Natural killer cell treated with Interleukin-12 subunit alpha and Interleukin-12 subunit beta and Interleukin-15 and Interleukin-18, amount 100 ng/mL, for 72 hours (primary cell): ENCODE results near the gene CHRNB1. TPM values are rescaled to one million over a fixed set of nuclear protein-coding genes. Genes with fewer than 3 reads are reported as not detected.

Source experiments
- ATAC-seq, 2 donors: fragments of 150-1000 bp; cut with Tn5 transposase in 1 of 2; sonication (Bioruptor Pico), chemical (Tn5 transposase) in 1 of 2; 2 replicates each; pipeline ENCODE4 v1.10.0; 2021
- DNase-seq: peaks from one replicate; pipeline ENCODE4 v3.0.0; 2022; ENCODE audit warnings: low spot score
- H3K27ac Mint-ChIP-seq, 2 donors: 1 replicate in 1 of 2; 2 replicates in 1 of 2; pipeline ENCODE4 v1.8.0; 2022; ENCODE audit warnings: mixed read lengths in 2 of 2, mild to moderate bottlenecking in 1 of 2, moderate library complexity in 1 of 2
- H3K27me3 Mint-ChIP-seq, 2 donors: 1 replicate in 1 of 2; 2 replicates in 1 of 2; pipeline ENCODE4 v1.8.0; 2022; ENCODE audit warnings: mixed read lengths in 2 of 2
- H3K36me3 Mint-ChIP-seq: one replicate; pipeline ENCODE4 v1.8.0; 2022; ENCODE audit warnings: mixed read lengths
- H3K4me1 Mint-ChIP-seq, 2 donors: 1 replicate in 1 of 2; 2 replicates in 1 of 2; pipeline ENCODE4 v1.8.0; 2022; ENCODE audit warnings: low read depth in 2 of 2, mixed read lengths in 2 of 2, mild to moderate bottlenecking in 1 of 2
- H3K4me3 Mint-ChIP-seq: one replicate; pipeline ENCODE4 v1.8.0; 2022; ENCODE audit warnings: mixed read lengths
- H3K9me3 Mint-ChIP-seq: 2 replicates; pipeline ENCODE4 v1.8.0; 2022; ENCODE audit warnings: mixed read lengths
- total RNA-seq, 2 donors: library from RNA; stranded (reverse); gene quantifications; one replicate each; pipeline ENCODE4 v1.2.3, GENCODE V29; 2022

The CHRNB1 gene, protein sequence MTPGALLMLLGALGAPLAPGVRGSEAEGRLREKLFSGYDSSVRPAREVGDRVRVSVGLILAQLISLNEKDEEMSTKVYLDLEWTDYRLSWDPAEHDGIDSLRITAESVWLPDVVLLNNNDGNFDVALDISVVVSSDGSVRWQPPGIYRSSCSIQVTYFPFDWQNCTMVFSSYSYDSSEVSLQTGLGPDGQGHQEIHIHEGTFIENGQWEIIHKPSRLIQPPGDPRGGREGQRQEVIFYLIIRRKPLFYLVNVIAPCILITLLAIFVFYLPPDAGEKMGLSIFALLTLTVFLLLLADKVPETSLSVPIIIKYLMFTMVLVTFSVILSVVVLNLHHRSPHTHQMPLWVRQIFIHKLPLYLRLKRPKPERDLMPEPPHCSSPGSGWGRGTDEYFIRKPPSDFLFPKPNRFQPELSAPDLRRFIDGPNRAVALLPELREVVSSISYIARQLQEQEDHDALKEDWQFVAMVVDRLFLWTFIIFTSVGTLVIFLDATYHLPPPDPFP
- 10 to 100 TPM; 10.4 to 13.7 TPM for total RNA-seq

DNA sequence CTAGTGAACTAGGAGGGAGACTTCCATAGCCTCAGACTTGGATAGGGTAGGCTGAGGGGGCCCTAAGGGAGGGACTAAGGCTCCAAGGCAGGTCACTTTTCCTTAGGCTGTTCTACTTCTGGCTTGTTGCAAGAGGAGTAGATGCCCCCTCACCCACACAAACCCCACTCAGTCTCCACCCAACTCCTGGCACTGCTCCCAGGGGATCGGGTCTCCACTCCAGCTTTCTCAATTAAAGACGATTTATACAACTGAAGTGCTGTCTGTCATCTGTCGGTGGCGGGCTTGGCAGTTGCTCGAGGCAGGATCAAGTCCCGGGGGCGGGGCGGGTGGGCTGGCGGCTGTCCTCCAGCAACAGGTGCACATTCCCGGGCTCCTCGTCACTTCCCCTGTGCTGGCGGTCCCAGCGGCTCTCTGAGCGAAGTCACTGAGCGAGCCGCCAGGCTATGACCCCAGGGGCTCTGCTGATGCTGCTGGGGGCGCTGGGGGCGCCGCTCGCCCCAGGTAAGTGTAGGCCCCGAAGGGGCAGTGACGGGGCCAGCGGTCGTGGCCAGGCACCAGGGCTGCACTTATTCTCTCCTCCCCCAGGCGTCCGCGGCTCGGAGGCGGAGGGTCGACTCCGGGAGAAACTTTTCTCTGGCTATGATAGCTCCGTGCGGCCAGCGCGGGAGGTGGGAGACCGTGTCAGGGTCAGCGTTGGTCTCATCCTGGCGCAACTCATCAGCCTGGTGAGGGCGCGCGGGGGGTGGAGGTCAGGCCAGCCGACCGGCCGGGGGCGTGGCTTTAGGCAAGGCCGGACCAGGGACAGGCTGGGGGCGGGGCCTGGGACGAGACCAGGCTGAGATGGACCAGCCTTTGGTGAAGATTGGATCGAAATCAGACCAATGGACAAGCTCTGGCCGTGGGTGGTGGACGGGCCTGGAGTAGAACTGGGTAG, at the start of gene CHRNB1:
Gene CHRNB1, plus strand, starts transcription at position 380 of the 937 bp plus-strand sequence. Its CDS starts 67 bp downstream, at position 447.
- ATAC-seq (peak; percentile 74 to 86), DNase-seq (peak; percentile 72)
- Mint-ChIP-seq H3K4me3 (peak within 1 kb of the TSS; percentile 79), H3K27me3 (peaks cover 48 to 50% of the 10 kb centered on the region in 2 donors), H3K9me3 (no peaks in the 10 kb centered on the region), H3K36me3 (no peaks in the 10 kb centered on the region), H3K27ac (no peak within 1 kb of the TSS), H3K4me1 (peaks cover 16 to 26% of the 10 kb centered on the region in 2 donors)

DNA sequence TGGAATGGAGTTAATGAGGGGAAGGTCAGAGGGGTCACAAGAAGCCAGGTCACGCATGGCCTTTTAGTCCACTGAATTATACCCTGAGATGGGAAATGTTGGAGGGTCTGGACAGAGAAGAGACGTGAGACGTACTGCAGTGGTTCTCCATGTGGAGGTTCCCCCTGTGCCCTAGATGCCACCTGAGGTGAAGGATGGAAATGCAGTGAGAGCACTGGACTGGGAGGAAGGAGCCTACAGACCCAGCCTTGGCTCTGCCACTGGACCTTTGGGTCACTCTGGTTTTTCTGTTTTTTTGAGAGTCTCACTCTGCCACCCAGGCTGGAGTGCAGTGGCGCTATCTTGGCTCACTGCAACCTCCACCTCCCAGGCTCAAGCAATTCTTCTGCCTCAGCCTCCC, 48.7 kb upstream of the CHRNB1 start:
- Mint-ChIP-seq H3K9me3 (no peaks in the 10 kb centered on the region), H3K27me3 (no peaks in the 10 kb centered on the region), H3K36me3 (no peaks in the 10 kb centered on the region), H3K4me3 (no peak overlapping the region), H3K27ac (no peak overlapping the region), H3K4me1 (peaks cover 10% of the 10 kb centered on the region in 2 donors)
- ATAC-seq (no peak), DNase-seq (no peak)

DNA sequence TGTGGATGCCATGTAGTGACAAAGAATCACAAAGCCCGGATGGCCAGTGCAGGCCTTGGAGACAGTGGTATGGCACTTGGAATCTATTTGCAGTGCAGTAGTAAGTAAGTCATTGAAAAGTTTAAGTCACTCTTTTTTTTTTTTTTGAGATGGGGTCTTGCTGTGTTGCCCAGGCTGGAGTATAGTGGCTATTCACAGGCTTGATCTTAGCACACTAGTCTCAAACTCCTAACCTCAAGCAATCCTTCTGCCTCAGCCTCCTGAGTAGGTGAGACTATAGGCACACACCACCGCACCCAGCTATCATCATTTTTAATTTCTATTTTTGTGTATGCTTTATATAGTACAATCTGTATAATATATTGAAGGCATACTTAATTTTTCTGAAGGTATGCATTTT, 46.2 kb upstream of the CHRNB1 start:
- ATAC-seq, result no peak
- H3K36me3 Mint-ChIP-seq, result no peaks in the 10 kb centered on the region
- H3K9me3 Mint-ChIP-seq, result no peaks in the 10 kb centered on the region
- DNase-seq, result no peak
- H3K27me3 Mint-ChIP-seq, result no peaks in the 10 kb centered on the region
- H3K4me1 Mint-ChIP-seq, result peaks cover 11 to 13% of the 10 kb centered on the region in 2 donors
- H3K4me3 Mint-ChIP-seq, result no peak overlapping the region
- no peak overlapping the region for H3K27ac Mint-ChIP-seq

DNA sequence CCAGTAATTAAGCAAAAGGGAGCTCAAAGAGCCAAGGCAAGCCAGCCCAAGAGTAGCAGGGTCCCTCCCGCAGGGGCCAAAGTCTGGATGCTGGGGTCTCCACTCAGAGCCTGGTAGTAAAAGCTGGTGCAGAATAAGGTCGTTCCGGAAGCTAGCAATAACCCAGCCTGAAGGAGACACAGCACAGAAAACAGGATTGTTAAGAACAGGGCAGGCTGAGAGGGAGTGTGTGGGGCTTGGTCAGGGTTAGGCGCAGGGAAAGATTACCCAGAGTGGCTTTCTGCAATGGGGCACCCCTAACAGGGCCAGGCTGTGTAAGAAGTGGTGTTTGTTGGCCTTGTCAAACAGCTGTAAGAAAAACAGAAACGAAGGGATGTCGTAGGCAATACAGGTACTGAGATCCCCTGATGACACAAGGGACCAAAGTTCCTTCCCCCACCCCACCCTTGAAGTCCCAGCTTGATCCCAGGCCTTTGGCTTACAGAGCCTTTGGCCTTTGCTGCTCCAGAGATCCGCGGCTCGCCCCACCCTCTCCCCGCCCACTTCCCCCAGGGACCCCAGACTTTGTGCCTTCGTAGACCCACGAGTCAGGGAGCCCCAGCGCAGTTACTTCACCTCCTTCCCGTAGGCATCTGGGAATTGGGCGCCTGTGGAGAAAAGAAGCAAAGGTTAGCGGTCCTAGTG, 41.7 kb upstream of the CHRNB1 start:
- H3K27me3 Mint-ChIP-seq, result peaks cover 8 to 10% of the 10 kb centered on the region in 2 donors
- DNase-seq, result no peak
- peak overlapping the region; percentile 79 to 93 for H3K27ac Mint-ChIP-seq
- H3K4me3 Mint-ChIP-seq, result peak overlapping the region; percentile 87
- no peak for ATAC-seq
- no peaks in the 10 kb centered on the region for H3K9me3 Mint-ChIP-seq
- no peaks in the 10 kb centered on the region for H3K36me3 Mint-ChIP-seq
- H3K4me1 Mint-ChIP-seq, result peaks cover 13 to 21% of the 10 kb centered on the region in 2 donors

DNA sequence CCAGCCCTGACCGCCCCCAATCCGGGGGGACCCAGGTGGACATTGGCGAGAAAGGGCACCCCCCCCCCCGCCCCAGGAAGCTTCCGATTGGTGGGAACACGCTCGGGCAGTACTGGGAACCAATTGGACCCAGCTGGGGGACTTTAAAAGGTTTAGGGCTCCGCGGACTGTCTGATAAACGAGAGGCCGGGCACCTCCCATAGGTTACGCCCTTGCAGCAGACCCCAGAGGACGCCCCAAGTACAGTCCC, 41.2 kb upstream of the CHRNB1 start:
- DNase-seq, result no peak
- H3K27me3 Mint-ChIP-seq, result peaks cover 8 to 10% of the 10 kb centered on the region in 2 donors
- no peaks in the 10 kb centered on the region for H3K9me3 Mint-ChIP-seq
- peak overlapping the region; percentile 79 to 93 for H3K27ac Mint-ChIP-seq
- peaks cover 13 to 21% of the 10 kb centered on the region in 2 donors for H3K4me1 Mint-ChIP-seq
- no peak for ATAC-seq
- no peaks in the 10 kb centered on the region for H3K36me3 Mint-ChIP-seq
- peak overlapping the region; percentile 87 for H3K4me3 Mint-ChIP-seq

DNA sequence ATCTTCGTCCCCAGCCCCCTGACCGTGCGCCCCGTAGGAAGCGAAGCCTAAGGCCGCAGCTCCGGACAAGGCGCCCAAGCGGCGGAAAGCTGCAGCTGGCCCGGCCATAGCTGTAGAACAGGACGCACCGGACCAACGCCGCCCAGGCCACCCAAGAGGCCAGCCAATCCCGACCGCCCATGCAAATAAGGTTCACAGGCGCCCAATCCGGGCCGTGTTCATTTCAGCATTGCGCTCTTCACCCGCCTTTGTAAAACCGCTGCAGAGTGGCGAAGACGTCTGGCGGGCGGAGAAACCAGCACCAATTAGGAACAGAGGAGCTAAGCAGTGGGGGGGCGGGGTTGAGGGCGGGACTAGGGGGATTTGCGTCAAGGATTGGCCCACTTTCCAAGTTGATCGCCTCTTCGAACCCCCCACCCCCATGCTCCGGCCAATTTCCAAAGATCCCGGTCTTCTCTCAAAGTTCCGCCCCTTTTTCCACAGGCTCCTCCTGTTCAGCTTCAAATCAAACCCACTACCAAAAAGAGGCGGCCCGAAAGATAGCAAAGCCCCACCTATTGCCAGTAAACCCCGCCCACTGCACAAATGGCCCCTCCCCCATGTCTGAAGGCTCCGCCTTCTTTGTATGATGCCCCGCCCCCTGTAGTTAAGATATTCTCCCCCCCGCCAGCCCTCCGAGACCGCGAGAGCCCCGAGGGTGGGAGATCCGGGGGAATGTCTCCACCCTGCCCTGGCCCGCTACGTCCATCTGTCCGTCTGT, 40.7 kb upstream of the CHRNB1 start, which contains the start of gene TMEM256:
Gene TMEM256, minus strand, starts transcription at position 121 of the 760 bp plus-strand sequence. Its CDS starts 13 bp downstream, at position 108.
- DNase-seq (peak; percentile 98), ATAC-seq (peak; percentile 95)
- Mint-ChIP-seq H3K27me3 (peaks cover 8 to 12% of the 10 kb centered on the region in 2 donors), H3K4me1 (peaks cover 13 to 21% of the 10 kb centered on the region in 2 donors), H3K27ac (peak within 1 kb of the TSS; percentile 79 to 93), H3K4me3 (peak within 1 kb of the TSS; percentile 87), H3K9me3 (no peaks in the 10 kb centered on the region), H3K36me3 (no peaks in the 10 kb centered on the region)

DNA sequence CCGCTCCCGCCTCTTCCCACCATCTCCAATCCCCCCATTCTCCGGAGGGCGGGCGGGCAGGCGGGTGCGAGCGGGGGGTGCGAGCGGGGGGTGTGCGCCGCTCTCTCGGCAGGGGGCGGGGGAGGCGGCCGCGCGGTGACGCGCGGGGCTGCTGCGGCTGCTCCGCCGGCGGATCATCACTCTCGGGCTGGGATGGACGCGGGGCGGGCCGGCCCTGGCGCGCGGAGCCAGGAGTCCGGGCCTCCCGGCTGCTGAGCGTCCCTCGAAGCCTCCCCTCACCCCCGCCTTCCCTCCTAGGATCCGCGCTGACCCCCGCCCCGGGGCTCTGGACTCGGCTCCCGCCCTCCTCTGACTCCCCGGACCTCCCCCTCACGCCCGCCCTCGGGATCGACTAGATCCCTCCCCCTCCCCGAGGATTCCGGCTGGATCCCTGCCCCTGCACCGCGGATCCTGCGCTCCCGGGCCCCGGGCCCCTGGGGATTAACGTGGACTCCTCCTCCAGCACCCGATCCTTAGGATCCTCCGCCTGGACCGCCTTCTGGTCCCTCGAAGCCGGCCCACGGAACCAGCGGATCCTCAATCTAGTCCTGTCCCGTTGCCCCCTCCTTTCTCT, 40.0 kb upstream of the CHRNB1 start:
- Mint-ChIP-seq H3K27ac (peak overlapping the region; percentile 79 to 93), H3K4me3 (peak overlapping the region; percentile 87), H3K27me3 (peaks cover 8 to 19% of the 10 kb centered on the region in 2 donors), H3K4me1 (peaks cover 13 to 21% of the 10 kb centered on the region in 2 donors), H3K9me3 (no peaks in the 10 kb centered on the region), H3K36me3 (no peaks in the 10 kb centered on the region)
- peak; percentile 58 to 66 for ATAC-seq
- DNase-seq, result no peak

DNA sequence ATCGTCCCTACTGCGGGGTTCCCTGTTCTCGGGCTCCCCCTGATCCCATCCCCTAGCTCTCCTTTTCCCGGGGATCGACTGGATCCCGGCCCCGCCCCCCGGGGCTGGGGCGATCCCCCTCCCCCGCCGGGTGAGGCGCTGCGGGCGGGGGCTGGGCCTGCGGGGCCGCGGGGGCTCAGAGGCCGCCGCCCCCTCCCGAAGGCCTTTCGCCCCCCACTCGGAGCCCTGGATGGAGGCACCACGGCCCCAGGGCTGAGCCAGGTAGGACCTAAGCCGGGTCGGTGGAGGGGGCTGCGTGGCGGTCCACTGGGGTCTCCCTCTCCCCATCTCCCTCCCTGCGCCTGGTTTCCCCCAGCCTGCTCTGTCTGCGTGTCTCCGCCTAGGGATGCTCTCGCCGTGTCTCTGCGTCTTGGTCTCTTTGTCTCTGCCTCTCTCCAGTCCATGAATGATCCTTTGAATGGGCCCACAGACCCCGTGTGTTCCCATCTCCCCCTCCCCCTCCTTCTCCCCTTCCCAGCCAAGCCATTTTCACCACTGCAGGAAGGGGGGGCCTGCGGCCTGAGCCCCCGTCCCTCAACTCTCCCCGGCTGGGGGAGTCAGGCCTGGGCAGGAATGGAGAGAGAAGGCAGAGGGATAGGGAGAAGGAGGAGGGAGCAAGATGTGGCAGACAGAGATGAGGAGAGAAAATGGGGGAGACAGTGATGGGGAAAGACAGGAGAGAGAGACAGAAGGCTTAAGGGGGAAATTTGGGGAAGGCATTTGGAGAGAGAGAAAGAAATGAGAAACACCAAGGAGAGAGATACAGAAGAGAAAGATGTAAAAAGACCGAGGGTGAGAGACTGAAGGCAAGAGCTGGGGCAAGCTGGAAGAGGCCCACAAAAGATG, 39.3 kb upstream of the CHRNB1 start:
- DNase-seq (no peak), ATAC-seq (no peak)
- H3K36me3 Mint-ChIP-seq, result no peaks in the 10 kb centered on the region
- peak overlapping the region; percentile 87 for H3K4me3 Mint-ChIP-seq
- H3K4me1 Mint-ChIP-seq, result peaks cover 13 to 21% of the 10 kb centered on the region in 2 donors
- H3K27me3 Mint-ChIP-seq, result peaks cover 8 to 23% of the 10 kb centered on the region in 2 donors
- peak overlapping the region; percentile 2 to 27 for H3K27ac Mint-ChIP-seq
- no peaks in the 10 kb centered on the region for H3K9me3 Mint-ChIP-seq

DNA sequence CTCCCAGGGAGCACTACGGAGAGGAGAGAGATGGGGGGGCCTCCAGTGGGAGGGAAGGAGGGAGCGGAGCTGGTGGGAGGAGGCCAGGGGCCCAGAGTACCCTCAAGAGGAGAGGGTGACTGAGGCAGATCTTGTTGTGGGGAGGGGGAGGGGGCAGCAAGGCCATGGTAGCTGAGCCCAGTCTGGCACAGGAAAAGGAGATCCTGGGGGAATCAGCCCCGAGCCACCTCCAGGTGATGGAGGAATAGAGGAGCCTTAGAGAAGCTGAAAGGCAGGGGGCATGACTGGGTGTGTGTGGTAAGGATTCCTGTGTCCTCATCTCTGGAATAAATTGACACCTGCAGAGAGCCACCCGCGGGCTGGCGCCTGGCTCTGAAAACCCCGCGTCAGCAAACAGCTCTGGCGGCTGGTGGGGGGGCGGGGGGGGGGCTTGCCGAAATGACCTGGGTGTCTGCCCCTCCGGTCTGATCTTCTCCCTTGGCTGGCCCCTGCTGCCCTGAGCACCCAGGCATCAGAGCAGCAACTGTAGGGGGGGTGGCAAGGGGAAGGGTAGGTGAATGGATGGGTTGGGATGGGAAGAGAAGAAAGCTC, 38.5 kb upstream of the CHRNB1 start:
- H3K4me3 Mint-ChIP-seq, result peak overlapping the region; percentile 60
- H3K4me1 Mint-ChIP-seq, result peaks cover 13 to 21% of the 10 kb centered on the region in 2 donors
- ATAC-seq, result no peak
- peaks cover 8 to 23% of the 10 kb centered on the region in 2 donors for H3K27me3 Mint-ChIP-seq
- H3K36me3 Mint-ChIP-seq, result no peaks in the 10 kb centered on the region
- H3K9me3 Mint-ChIP-seq, result no peaks in the 10 kb centered on the region
- H3K27ac Mint-ChIP-seq, result peak overlapping the region; percentile 27 to 45
- DNase-seq, result no peak

DNA sequence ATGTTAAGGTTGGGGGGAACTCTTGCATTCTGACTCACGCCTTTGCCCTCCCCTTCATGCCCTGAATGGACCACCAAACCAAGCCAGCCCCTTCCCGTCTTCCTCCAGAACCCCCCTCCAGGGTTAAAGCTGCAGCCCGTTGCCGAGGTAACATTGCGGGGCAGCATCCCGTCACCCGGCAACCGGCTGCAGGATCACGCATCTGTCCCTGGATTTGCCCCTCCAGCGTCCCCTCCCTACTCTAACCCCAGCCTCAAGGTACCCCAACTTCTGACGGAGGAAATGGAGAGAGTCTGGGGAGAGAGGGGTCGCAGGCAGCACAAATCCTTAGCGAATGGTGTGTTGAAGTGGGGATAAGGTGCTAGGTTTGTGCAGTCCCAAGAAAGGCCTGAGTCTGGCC, 37.8 kb upstream of the CHRNB1 start:
- H3K4me1 Mint-ChIP-seq, result peaks cover 13 to 17% of the 10 kb centered on the region in 2 donors
- DNase-seq, result no peak
- no peak overlapping the region for H3K4me3 Mint-ChIP-seq
- ATAC-seq, result no peak
- no peaks in the 10 kb centered on the region for H3K9me3 Mint-ChIP-seq
- peak overlapping the region in 1 of 2 donors; percentile 45 for H3K27ac Mint-ChIP-seq
- peaks cover 8 to 23% of the 10 kb centered on the region in 2 donors for H3K27me3 Mint-ChIP-seq
- H3K36me3 Mint-ChIP-seq, result no peaks in the 10 kb centered on the region

DNA sequence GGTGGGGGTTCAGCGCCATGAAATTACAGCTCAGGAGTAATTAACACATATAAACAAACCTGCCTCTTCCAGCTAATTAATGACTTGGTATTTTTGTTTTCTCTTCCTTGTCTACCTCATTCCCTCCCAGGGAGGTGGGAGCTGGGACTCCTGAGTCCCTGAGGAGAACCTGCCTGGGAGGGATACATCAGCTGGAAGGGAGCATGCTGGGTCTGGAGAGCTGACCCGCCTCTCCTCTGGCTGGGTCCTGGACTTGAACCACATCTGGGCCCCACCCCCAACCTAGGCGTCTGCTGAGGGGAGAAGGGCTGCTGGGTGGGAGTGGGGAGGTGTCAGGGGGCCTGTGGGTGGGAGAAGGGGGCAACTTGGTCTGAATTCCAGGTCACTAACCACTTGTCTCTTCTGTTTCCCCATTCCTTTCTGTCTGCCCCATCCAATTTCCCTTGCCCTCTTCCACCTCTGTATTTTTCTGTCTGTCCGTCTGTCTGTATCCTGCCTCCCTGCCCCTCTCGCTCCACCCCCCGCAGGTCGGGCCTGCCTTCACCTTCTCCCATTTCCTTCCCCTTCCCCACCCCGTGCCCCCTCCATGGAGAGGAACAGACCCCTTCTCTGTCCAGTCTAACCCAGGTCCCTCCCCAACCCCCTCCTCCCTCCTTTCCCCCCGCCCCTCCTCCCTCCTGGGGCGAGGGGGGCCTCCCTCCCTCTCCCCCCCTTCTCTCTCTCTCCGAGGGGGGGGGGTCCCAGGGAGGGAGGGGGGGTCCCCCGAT, 37.2 kb upstream of the CHRNB1 start, which contains the start of gene NLGN2:
Gene NLGN2, plus strand, starts transcription at position 361 of the 767 bp plus-strand sequence. CDS start 411 bp downstream, outside the sequence.
- H3K27ac Mint-ChIP-seq, result peak within 1 kb of the TSS in 1 of 2 donors; percentile 45

More for the DNA sequence above, 37.2 kb upstream of the CHRNB1 start, which contains the start of gene NLGN2:
- no peak for DNase-seq
- Mint-ChIP-seq H3K4me1 (peaks cover 13 to 17% of the 10 kb centered on the region in 2 donors), H3K27me3 (peaks cover 8 to 23% of the 10 kb centered on the region in 2 donors), H3K9me3 (no peaks in the 10 kb centered on the region), H3K4me3 (no peak within 1 kb of the TSS), H3K36me3 (no peaks in the 10 kb centered on the region)
- ATAC-seq, result no peak
